ENCODE results near the gene GPX6. TPM values are rescaled to one million over a fixed set of nuclear protein-coding genes. Genes with fewer than 3 reads are reported as not detected.
"Not testable (repeated sequence)": the region's sequence is repeated elsewhere in the genome, so short reads cannot be mapped to it uniquely, and the experiment has no call there.

The GPX6 gene
- not detected for total RNA-seq

GRCh38 chr6:28515676-28516075 is at the start of gene GPX6:
Gene GPX6, minus strand, starts transcription at chr6:28515793. Its CDS starts 50 bp downstream, at chr6:28515743.
- no peak for DNase-seq (ENCODE audit: low spot score)

- DNase-seq (ENCODE audit: low spot score), result no peak
These were observed 48.0 kb upstream of the GPX6 start for GRCh38 chr6:28563430-28564095.

- no peak for DNase-seq (ENCODE audit: low spot score)
These were observed 43.0 kb upstream of the GPX6 start for GRCh38 chr6:28558629-28559028.

GRCh38 chr6:28555136-28555535 is 39.5 kb upstream of the GPX6 start:
- DNase-seq (ENCODE audit: low spot score), result no peak

GRCh38 chr6:28553986-28554881 is 38.6 kb upstream of the GPX6 start:
- DNase-seq (ENCODE audit: low spot score), result peak; percentile 15

- no peak for DNase-seq (ENCODE audit: low spot score)
These were observed 37.9 kb upstream of the GPX6 start for GRCh38 chr6:28553384-28553985.

- no peak for DNase-seq (ENCODE audit: low spot score)
These were observed 36.5 kb upstream of the GPX6 start for GRCh38 chr6:28551891-28552666.

- DNase-seq (ENCODE audit: low spot score), result not testable (repeated sequence)
These were observed 31.4 kb upstream of the GPX6 start for GRCh38 chr6:28547003-28547402.

GRCh38 chr6:28545955-28546354 is 30.4 kb upstream of the GPX6 start:
- DNase-seq (ENCODE audit: low spot score), result no peak

- no peak for DNase-seq (ENCODE audit: low spot score)
These were observed 28.3 kb upstream of the GPX6 start for GRCh38 chr6:28543651-28544610.

GRCh38 chr6:28542440-28543296 is 27.1 kb upstream of the GPX6 start:
- peak; percentile 14 for DNase-seq (ENCODE audit: low spot score)

GRCh38 chr6:28541996-28542395 is 26.4 kb upstream of the GPX6 start:
- no peak for DNase-seq (ENCODE audit: low spot score)

- DNase-seq (ENCODE audit: low spot score), result no peak
These were observed 22.0 kb upstream of the GPX6 start for GRCh38 chr6:28537509-28538140.

GRCh38 chr6:28537065-28537464 is 21.5 kb upstream of the GPX6 start:
- no peak for DNase-seq (ENCODE audit: low spot score)

GRCh38 chr6:28534875-28535274 is 19.3 kb upstream of the GPX6 start:
- no peak for DNase-seq (ENCODE audit: low spot score)

GRCh38 chr6:28534306-28534705 is 18.7 kb upstream of the GPX6 start:
- DNase-seq (ENCODE audit: low spot score), result no peak

- no peak for DNase-seq (ENCODE audit: low spot score)
These were observed 16.0 kb upstream of the GPX6 start for GRCh38 chr6:28531479-28532128.

- DNase-seq (ENCODE audit: low spot score), result no peak
These were observed 15.2 kb upstream of the GPX6 start for GRCh38 chr6:28530777-28531176.
